Left renal cortex interstitium (tissue), 4 donors: Measurements from ENCODE around the gene FARS2. TPM values are rescaled to one million over a fixed set of nuclear protein-coding genes. Genes with fewer than 3 reads are reported as not detected.

Source experiments
- DNase-seq, 4 donors: peaks; one replicate each; pipeline ENCODE4 v3.0.0-alpha.2; 2013; ENCODE audit warnings: low read depth in 4 of 4, low spot score in 2 of 4, missing footprints in 1 of 4
- polyA plus RNA-seq, 4 donors: library from polyadenylated mRNA; unstranded; fragments of 120-200 nt; gene quantifications; one replicate each; pipeline ENCODE4 v1.2.1, GENCODE V29; 2013; ENCODE audit not compliant: insufficient read length in 4 of 4

Gene FARS2
- polyA plus RNA-seq, 4 donors = 20.4 to 23.0 (median 21.8) TPM

GRCh38 chr6:5522147-5522546 lies 260.8 kb downstream of the FARS2 start:
- no peak for DNase-seq

- DNase-seq = no peak
Observed at GRCh38 chr6:5524110-5524509, 262.8 kb downstream of the FARS2 start.

GRCh38 chr6:5525209-5525608 lies 263.9 kb downstream of the FARS2 start:
- DNase-seq = no peak

- no peak for DNase-seq
Observed at GRCh38 chr6:5529015-5529414, 267.7 kb downstream of the FARS2 start.

GRCh38 chr6:5529733-5530132 lies 268.4 kb downstream of the FARS2 start:
- no peak for DNase-seq

- no peak for DNase-seq
Observed at GRCh38 chr6:5531161-5531560, 269.8 kb downstream of the FARS2 start.

- no peak for DNase-seq
Observed at GRCh38 chr6:5531853-5532375, 270.6 kb downstream of the FARS2 start.

- no peak for DNase-seq
Observed at GRCh38 chr6:5532941-5533340, 271.6 kb downstream of the FARS2 start.

GRCh38 chr6:5534643-5535042 lies 273.3 kb downstream of the FARS2 start:
- DNase-seq = no peak

- DNase-seq = no peak
Observed at GRCh38 chr6:5536644-5537043, 275.3 kb downstream of the FARS2 start.

GRCh38 chr6:5537132-5537531 lies 275.8 kb downstream of the FARS2 start:
- no peak for DNase-seq

- no peak for DNase-seq
Observed at GRCh38 chr6:5537967-5538366, 276.7 kb downstream of the FARS2 start.

GRCh38 chr6:5540370-5540769 lies 279.1 kb downstream of the FARS2 start:
- no peak for DNase-seq

GRCh38 chr6:5541025-5541424 lies 279.7 kb downstream of the FARS2 start:
- DNase-seq = no peak

GRCh38 chr6:5541751-5542432 lies 280.6 kb downstream of the FARS2 start:
- no peak for DNase-seq

GRCh38 chr6:5547556-5547955 lies 286.2 kb downstream of the FARS2 start:
- DNase-seq = no peak

- no peak for DNase-seq
Observed at GRCh38 chr6:5550631-5551030, 289.3 kb downstream of the FARS2 start.

GRCh38 chr6:5552243-5552642 lies 290.9 kb downstream of the FARS2 start:
- no peak for DNase-seq

GRCh38 chr6:5553767-5554166 lies 292.5 kb downstream of the FARS2 start:
- DNase-seq = no peak

- DNase-seq = no peak
Observed at GRCh38 chr6:5554226-5554625, 292.9 kb downstream of the FARS2 start.

- DNase-seq = no peak
Observed at GRCh38 chr6:5556011-5556410, 294.7 kb downstream of the FARS2 start.

GRCh38 chr6:5557506-5557905 lies 296.2 kb downstream of the FARS2 start:
- DNase-seq = no peak

- DNase-seq = no peak
Observed at GRCh38 chr6:5559651-5560050, 298.3 kb downstream of the FARS2 start.
